K562 (cell line): ENCODE data around the gene LSM12. TPM values are rescaled to one million over a fixed set of nuclear protein-coding genes. Genes with fewer than 3 reads are reported as not detected.

ENCODE experiments used
- ADNP ChIP-seq: fragments of 200-800 bp; sonication (Bioruptor generic); IDR thresholded peaks from 2 replicates; pipeline ENCODE4 v1.6.1; 2016; ENCODE audit warnings: missing genetic modification characterization, missing compliant biosample characterization
- BDP1 ChIP-seq: IDR thresholded peaks from 3 replicates; pipeline ENCODE4 v1.6.1; 2011; ENCODE audit not compliant: insufficient read length, insufficient read depth
- CBX5 ChIP-seq: IDR thresholded peaks from 2 replicates; pipeline ENCODE4 v1.6.1; 2014; ENCODE audit warnings: low read depth, borderline replicate concordance
- CEBPG ChIP-seq, 3 experiments: fragments of 200-800 bp in 1 of 3; sonication (Bioruptor generic) in 1 of 3; sonication (generic) in 1 of 3; formaldehyde crosslinking in 1 of 3; IDR thresholded peaks in 2 of 3; conservative IDR thresholded peaks in 1 of 3; 2 replicates each; pipeline versions ENCODE4 v1.6.1 to v1.8.0; 2016 to 2022; ENCODE audit warnings: missing compliant biosample characterization in 2 of 3, missing genetic modification characterization in 2 of 3, mild to moderate bottlenecking in 1 of 3, missing genetic modification reagents in 1 of 3
- EGR1 ChIP-seq: fragments of 450-650 bp; conservative IDR thresholded peaks from 2 replicates; pipeline ENCODE4 v1.6.1; 2017; ENCODE audit warnings: mild to moderate bottlenecking
- FOSL1 ChIP-seq: fragments of 200-800 bp; sonication (Bioruptor generic); conservative IDR thresholded peaks from 2 replicates; pipeline ENCODE4 v1.6.1; 2016; ENCODE audit warnings: missing genetic modification characterization, missing compliant biosample characterization
- FOXM1 ChIP-seq, 2 experiments: fragments of 450-650 bp in 1 of 2; sonication (generic) in 1 of 2; formaldehyde crosslinking in 1 of 2; IDR thresholded peaks; 2 replicates each; pipeline versions ENCODE4 v1.6.1 to v1.9.0; 2017 to 2022; ENCODE audit warnings: low read depth in 2 of 2, mild to moderate bottlenecking in 2 of 2, missing genetic modification reagents in 1 of 2, moderate library complexity in 1 of 2
- HDAC2 ChIP-seq: fragments of 450-650 bp; IDR thresholded peaks from 2 replicates; pipeline ENCODE4 v1.6.1; 2016; ENCODE audit warnings: mild to moderate bottlenecking
- MAFF ChIP-seq: IDR thresholded peaks from 2 replicates; pipeline ENCODE4 v1.6.1; 2012; ENCODE audit warnings: low read length, improper control_type of control experiment
- MTA1 ChIP-seq: fragments of 450-650 bp; IDR thresholded peaks from 2 replicates; pipeline ENCODE4 v1.6.1; 2017; ENCODE audit warnings: borderline replicate concordance
- RBM34 ChIP-seq: fragments of 200-400 bp; formaldehyde crosslinking; IDR thresholded peaks from 2 replicates; pipeline ENCODE4 v1.6.1; 2018; ENCODE audit warnings: low read length, borderline replicate concordance; ENCODE audit not compliant: insufficient read depth
- SAFB ChIP-seq: fragments of 200-400 bp; formaldehyde crosslinking; IDR thresholded peaks from 2 replicates; pipeline ENCODE4 v1.6.1; 2017; ENCODE audit warnings: low read depth, low read length, borderline replicate concordance
- TARDBP ChIP-seq: fragments of 450-650 bp; IDR thresholded peaks from 2 replicates; pipeline ENCODE4 v1.6.1; 2016
- ZNF324 ChIP-seq: fragments of 250-450 bp; sonication (Bioruptor Pico); IDR thresholded peaks from 2 replicates; pipeline ENCODE4 v1.4.0; 2020; ENCODE audit warnings: mild to moderate bottlenecking
- polyA plus RNA-seq, 8 experiments: library from polyadenylated mRNA; depleted of rRNA in 4 of 8; stranded (reverse) in 5 of 8; unstranded in 3 of 8; fragments of >200 nt; fragmentation: Nextera tagmentation in 2 of 8; fragmentation: Illumina TruSeq in 1 of 8; extraction: Ambion mirVana in 2 of 8; extraction: Trizol in 1 of 8; gene quantifications; 2 replicates each; pipeline versions ENCODE4 v1.2.1 to v1.2.3, GENCODE V29; 2011 to 2014; ENCODE audit warnings: inconsistent platforms in 1 of 8, missing spikeins in 1 of 8
- total RNA-seq, 7 experiments: library from RNA; depleted of rRNA in 6 of 7; stranded (reverse); fragments of >200 nt in 6 of 7; fragmentation: Illumina TruSeq in 2 of 7; extraction: Trizol in 2 of 7; gene quantifications; 2 replicates each; pipeline versions ENCODE4 v1.2.1 to v1.2.3, GENCODE V29; 2011 to 2021; ENCODE audit warnings: low replicate concordance in 1 of 7
- TF ChIP-seq, protein P1 (sequence below): sonication (generic); formaldehyde crosslinking; IDR thresholded peaks from 2 replicates; pipeline ENCODE4 v1.8.1; 2022; ENCODE audit warnings: missing genetic modification reagents
- TF ChIP-seq, protein P2 (sequence below): fragments of 450-650 bp; formaldehyde crosslinking; IDR thresholded peaks from 2 replicates; pipeline ENCODE4 v1.4.0; 2022; ENCODE audit warnings: mild to moderate bottlenecking, moderate library complexity
- TF ChIP-seq, protein P3 (sequence below): fragments of 450-650 bp; IDR thresholded peaks from 2 replicates; pipeline ENCODE4 v1.6.1; 2016; ENCODE audit warnings: low read depth, mild to moderate bottlenecking, moderate library complexity
- TF ChIP-seq, protein P4 (sequence below): IDR thresholded peaks from 3 replicates; pipeline ENCODE4 v1.6.1; 2011; ENCODE audit warnings: borderline replicate concordance, mild to moderate bottlenecking; ENCODE audit not compliant: insufficient read length, insufficient read depth
- TF ChIP-seq, protein P5 (sequence below): fragments of 450-650 bp; IDR thresholded peaks from 2 replicates; pipeline ENCODE4 v1.7.1; 2018; ENCODE audit warnings: mild to moderate bottlenecking, low read depth; ENCODE audit not compliant: partially characterized antibody

Gene LSM12
- total and polyA plus RNA-seq, 9 of the 15 experiments (the other 6 are each of a cell fraction or from before 2014, with no cell fraction given): 53.0 to 258 (median 89.3) TPM

DNA sequence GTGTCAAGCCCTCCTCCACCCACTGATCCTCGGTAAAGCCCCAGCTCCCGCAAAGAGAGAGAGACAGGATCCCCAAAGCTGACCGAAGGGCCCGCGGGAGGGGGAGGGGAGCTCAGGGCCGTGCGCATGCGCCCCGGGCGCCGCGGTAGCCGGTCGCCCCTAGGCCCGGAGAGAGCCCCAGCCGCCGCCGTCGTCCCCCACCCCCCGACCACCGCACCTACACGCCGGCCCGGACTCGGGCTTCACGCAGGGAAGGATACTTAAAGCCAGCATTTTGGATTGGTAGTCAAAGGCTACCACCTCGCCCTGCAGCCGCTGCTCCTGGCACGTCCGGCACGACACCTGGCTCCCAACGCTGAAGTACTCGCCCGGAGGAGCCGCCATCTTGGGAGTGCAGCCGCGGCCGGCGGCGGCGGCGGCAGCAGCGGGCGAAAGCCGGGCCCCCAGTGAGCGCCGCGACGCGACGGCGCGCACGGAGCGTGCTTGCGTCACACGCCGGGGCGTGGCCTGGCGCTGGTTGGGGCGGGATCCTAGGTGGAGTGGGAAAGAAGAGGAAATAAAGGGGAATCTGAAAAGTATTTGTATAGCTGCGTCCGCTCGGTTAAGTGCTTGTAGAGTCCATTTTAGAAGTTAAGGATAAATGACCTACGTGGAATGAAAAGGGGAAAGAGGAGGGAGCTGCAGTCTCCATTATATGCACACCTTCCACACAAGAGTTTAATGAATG, at the start of gene LSM12 (continued):
- TF ChIP-seq FOSL1 (tag) (0 out of 2 replicates have a peak, but pooled peaks have one; percentile 11), TARDBP (peak; percentile 26; the same call in 1 of the 2 replicates), HDAC2 (no peak), BDP1 (no peak), MAFF (no peak), MTA1 (no peak), ADNP (tag) (no peak), EGR1 (peak; percentile 55), CEBPG (CRISPR knock-in tag; IDR thresholded peaks at IDR 0.05) (peak; percentile 69), CEBPG (tag; conservative IDR thresholded peaks at IDR 0.05 in 1 of 2, IDR thresholded peaks at IDR 0.05 in 1 of 2) (peak; percentile 70 to 87), SAFB (no peak), CBX5 (no peak), ZNF324 (CRISPR knock-in tag) (no peak), RBM34 (no peak), FOXM1 (IDR thresholded peaks at IDR 0.05; ENCODE audit: low read depth) (no peak), FOXM1 (CRISPR knock-in tag; IDR thresholded peaks at IDR 0.05; ENCODE audit: low read depth) (no peak)
- TF ChIP-seq, protein P1, sequence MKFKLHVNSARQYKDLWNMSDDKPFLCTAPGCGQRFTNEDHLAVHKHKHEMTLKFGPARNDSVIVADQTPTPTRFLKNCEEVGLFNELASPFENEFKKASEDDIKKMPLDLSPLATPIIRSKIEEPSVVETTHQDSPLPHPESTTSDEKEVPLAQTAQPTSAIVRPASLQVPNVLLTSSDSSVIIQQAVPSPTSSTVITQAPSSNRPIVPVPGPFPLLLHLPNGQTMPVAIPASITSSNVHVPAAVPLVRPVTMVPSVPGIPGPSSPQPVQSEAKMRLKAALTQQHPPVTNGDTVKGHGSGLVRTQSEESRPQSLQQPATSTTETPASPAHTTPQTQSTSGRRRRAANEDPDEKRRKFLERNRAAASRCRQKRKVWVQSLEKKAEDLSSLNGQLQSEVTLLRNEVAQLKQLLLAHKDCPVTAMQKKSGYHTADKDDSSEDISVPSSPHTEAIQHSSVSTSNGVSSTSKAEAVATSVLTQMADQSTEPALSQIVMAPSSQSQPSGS: no peak
- TF ChIP-seq, protein P2, sequence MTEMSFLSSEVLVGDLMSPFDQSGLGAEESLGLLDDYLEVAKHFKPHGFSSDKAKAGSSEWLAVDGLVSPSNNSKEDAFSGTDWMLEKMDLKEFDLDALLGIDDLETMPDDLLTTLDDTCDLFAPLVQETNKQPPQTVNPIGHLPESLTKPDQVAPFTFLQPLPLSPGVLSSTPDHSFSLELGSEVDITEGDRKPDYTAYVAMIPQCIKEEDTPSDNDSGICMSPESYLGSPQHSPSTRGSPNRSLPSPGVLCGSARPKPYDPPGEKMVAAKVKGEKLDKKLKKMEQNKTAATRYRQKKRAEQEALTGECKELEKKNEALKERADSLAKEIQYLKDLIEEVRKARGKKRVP: no peak
- TF ChIP-seq, protein P3, sequence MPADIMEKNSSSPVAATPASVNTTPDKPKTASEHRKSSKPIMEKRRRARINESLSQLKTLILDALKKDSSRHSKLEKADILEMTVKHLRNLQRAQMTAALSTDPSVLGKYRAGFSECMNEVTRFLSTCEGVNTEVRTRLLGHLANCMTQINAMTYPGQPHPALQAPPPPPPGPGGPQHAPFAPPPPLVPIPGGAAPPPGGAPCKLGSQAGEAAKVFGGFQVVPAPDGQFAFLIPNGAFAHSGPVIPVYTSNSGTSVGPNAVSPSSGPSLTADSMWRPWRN: no peak
- TF ChIP-seq, protein P4, sequence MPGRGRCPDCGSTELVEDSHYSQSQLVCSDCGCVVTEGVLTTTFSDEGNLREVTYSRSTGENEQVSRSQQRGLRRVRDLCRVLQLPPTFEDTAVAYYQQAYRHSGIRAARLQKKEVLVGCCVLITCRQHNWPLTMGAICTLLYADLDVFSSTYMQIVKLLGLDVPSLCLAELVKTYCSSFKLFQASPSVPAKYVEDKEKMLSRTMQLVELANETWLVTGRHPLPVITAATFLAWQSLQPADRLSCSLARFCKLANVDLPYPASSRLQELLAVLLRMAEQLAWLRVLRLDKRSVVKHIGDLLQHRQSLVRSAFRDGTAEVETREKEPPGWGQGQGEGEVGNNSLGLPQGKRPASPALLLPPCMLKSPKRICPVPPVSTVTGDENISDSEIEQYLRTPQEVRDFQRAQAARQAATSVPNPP: no peak
- TF ChIP-seq, protein P5, sequence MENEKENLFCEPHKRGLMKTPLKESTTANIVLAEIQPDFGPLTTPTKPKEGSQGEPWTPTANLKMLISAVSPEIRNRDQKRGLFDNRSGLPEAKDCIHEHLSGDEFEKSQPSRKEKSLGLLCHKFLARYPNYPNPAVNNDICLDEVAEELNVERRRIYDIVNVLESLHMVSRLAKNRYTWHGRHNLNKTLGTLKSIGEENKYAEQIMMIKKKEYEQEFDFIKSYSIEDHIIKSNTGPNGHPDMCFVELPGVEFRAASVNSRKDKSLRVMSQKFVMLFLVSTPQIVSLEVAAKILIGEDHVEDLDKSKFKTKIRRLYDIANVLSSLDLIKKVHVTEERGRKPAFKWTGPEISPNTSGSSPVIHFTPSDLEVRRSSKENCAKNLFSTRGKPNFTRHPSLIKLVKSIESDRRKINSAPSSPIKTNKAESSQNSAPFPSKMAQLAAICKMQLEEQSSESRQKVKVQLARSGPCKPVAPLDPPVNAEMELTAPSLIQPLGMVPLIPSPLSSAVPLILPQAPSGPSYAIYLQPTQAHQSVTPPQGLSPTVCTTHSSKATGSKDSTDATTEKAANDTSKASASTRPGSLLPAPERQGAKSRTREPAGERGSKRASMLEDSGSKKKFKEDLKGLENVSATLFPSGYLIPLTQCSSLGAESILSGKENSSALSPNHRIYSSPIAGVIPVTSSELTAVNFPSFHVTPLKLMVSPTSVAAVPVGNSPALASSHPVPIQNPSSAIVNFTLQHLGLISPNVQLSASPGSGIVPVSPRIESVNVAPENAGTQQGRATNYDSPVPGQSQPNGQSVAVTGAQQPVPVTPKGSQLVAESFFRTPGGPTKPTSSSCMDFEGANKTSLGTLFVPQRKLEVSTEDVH: no peak
